Mammary epithelial cell (primary cell): ENCODE data around the gene MACIR.

ENCODE experiments used
- CTCF ChIP-seq, 2 donors: IDR thresholded peaks in 1 of 2; conservative IDR thresholded peaks in 1 of 2; 2 replicates each; pipeline ENCODE4 v1.5.1; 2011 to 2012; ENCODE audit warnings: inconsistent platforms in 2 of 2, low read length in 2 of 2, mild to moderate bottlenecking in 2 of 2, control low read depth in 1 of 2, low read depth in 1 of 2; ENCODE audit not compliant: insufficient read depth in 1 of 2; ENCODE audit errors: extremely low read depth in 1 of 2
- EZH2 ChIP-seq: IDR thresholded peaks from 2 replicates; pipeline ENCODE4 v1.6.1; 2012; ENCODE audit warnings: low read length, inconsistent platforms, borderline replicate concordance

- no peak for TF ChIP-seq CTCF (conservative IDR thresholded peaks at IDR 0.05 in 1 of 2, IDR thresholded peaks at IDR 0.05 in 1 of 2; ENCODE audit: extremely low read depth in 1 of 2, insufficient read depth in 1 of 2, low read depth in 1 of 2, low read length in 2 of 2)
- TF ChIP-seq EZH2: no peak
Observed at GRCh38 chr5:103228061-103228460, 30.5 kb upstream of the MACIR start.
